HG03097 (cell line): Measurements from ENCODE around the gene DLX6.
A peak's percentile ranks its signal among the peaks of the same experiment; 100 is the strongest.
"Not testable (repeated sequence)": the region's sequence is repeated elsewhere in the genome, so short reads cannot be mapped to it uniquely, and the experiment has no call there.

Experiments
- ATAC-seq: cut with Tn5 transposase; IDR thresholded peaks from one replicate; pipeline ENCODE4 v1.9.1; 2021; ENCODE audit not compliant: unreplicated experiment, low FRiP score

DLX6 gene

GRCh38 chr7:97021747-97022490 lies 16.6 kb downstream of the DLX6 start:
- no peak for ATAC-seq

GRCh38 chr7:97022491-97023306 lies 17.3 kb downstream of the DLX6 start:
- no peak for ATAC-seq

GRCh38 chr7:97024209-97025129 lies 19.1 kb downstream of the DLX6 start, which contains the start of gene DLX5:
Gene DLX5, minus strand, starts transcription at chr7:97024831. Its CDS starts 208 bp downstream, at chr7:97024623.
- ATAC-seq = no peak

- ATAC-seq = no peak
These were observed 19.8 kb downstream of the DLX6 start for GRCh38 chr7:97025130-97025499.

GRCh38 chr7:97025983-97026714 lies 20.8 kb downstream of the DLX6 start:
- no peak for ATAC-seq

DNA sequence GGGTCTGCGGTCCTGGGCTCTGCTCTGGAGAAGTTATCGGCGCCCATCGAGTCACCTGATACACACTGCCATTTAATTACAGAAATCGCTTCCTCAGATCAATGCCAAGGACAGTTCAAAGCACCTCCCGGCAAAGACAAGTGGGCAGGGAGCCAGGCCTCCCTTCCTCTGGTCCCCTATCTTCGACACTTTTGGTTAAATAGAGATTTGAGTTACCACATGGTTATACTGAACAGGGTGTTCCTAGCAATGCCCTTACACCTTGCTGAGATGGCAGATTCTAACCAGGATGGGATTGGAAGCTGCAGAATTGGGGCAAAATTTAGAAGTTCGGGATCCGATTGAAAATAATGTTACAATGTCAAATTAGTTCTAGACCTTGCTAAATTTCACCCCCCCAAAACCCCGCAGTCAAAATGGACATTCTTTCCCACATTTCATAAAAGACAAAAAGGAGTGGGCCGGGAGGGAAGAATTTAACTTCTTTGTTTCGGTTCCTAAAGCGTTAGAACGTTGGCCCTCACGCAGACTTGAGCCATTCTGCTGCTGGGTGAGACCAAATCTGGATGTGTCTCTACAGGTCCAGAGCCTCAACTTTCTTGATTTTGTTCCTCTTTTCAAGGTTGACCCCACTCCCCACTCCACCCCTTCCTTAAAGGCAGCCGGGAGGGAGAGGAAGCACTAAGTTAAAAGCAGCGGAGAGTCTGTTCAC lies 21.5 kb downstream of the DLX6 start:
- no peak for ATAC-seq

DNA sequence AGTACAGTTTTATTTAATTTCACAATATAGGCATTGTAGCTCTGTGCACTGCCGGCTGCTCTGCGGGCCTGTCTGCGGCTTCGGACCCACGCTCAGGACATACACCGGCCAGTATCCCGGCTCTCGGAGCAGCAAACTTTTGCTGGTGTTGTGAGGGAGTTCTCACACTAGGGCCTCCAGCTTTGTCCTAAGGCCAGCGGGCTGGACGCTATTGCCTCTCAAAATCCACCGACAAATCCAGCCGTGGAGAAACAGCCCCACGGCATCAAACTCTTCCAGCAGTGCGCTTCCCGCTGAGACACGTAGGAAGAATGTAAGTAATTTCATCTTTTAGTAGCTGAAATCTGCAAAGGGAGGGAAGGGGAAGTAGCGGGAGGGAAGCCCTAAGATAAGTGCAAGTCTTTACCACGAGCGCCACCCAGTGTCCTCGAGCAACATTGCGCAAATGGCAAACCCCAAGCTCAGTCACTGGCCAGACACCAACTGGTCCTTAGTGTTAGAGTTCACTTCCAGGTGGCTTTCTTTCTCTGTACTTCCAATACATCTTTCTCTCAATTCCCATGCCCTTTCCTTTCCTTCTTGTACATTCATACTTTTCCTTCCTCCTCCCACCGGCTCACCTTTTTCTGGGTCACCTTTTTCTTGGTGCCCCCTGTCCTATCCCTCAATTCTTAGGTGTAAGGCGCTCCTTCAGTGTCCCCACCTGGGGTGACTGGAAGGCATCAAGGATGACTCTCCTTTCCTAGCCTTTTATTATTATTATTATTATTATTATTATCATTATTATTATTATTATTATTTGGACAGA lies 22.3 kb downstream of the DLX6 start:
- ATAC-seq = peak; percentile 82

GRCh38 chr7:97034213-97034852 lies 29.0 kb downstream of the DLX6 start:
- ATAC-seq = not testable (repeated sequence)

GRCh38 chr7:97039374-97040065 lies 34.2 kb downstream of the DLX6 start:
- no peak for ATAC-seq

DNA sequence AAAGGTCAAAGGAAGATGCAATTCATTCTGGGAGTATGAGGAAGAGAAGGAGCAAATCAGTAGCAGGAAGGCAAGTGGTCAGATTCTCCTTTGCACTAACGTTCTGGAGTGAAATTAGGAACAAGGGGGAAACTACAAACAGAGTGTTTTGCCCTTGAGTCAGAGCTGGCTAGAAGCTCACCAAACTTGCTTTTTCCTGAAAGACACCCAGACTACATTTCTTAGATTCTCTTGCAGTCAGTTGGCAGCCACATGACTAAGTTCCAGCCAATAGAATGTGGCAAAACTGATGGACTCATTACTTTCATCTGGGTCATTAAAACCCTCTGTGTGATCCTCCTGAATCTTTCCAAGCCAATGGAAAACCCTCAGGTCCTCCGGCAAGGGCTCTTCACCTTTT lies 37.9 kb downstream of the DLX6 start:
- ATAC-seq = no peak
